Stimulated activated CD8-positive, alpha-beta memory T cell treated with anti-CD3 and anti-CD28 coated beads, Interleukin-2, amount 100 ng/mL, for 48 hours (primary cell): ENCODE measurements around the gene MYO5B.

ENCODE experiments used
- DNase-seq, 2 donors: peaks; one replicate each; pipeline ENCODE4 v3.0.0-alpha.2; 2020; ENCODE audit warnings: low read depth in 2 of 2

MYO5B gene

DNA sequence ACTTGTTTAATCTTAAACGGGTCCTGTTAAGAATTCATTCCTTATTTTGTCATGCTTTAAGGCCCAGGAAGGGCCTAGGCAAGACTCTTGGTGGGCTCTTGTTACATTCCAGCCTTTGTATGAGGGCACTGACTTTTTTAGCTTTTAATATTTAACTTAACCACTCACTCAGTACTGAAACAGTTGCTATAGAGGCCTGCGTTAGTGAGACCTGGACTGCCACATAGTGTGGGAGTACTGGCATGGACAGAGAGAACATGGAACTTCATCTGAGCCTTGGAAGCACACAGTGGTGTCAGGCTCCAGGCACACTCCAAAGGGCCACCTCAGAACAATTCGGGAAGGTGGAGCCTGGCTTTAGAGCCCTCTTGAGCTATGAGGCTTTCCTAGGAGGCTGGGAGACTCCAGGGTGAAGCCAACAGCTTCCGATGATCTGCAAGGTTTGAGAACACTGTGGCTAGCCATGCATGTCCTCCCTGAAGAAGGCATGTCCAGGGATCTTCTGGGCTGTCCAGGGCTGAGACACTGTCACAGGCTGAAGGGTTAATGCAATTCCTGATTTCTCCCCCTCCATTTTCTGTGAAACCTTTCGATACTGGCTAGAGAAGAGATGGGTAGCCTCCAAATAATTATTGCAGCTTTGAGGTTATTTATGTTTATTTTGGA is 226.2 kb downstream of the MYO5B start:
- no peak for DNase-seq

- no peak for DNase-seq
These were observed 227.2 kb downstream of the MYO5B start for GRCh38 chr18:49967636-49968313.

DNA sequence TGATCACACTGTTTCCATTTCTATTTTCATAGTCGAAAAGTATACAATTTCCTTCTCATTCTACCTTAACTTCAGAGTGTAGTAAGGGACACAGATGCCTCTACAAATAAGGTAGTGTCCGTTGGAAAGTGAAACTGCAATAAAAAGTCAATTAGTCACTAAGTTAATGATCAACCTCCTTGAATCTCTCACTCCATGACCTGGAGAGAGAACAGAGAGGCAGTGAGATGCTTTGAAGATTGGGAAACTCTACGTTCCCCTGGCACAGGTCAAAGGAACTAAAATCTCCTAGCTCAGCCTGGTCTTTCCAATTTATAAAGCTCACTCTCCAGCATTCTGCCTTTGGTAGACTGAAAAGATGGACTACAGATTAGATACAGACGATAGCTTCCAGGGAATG is 227.8 kb downstream of the MYO5B start:
- no peak for DNase-seq

GRCh38 chr18:49966090-49966489 is 228.9 kb downstream of the MYO5B start:
- no peak for DNase-seq

GRCh38 chr18:49963217-49963616 is 231.7 kb downstream of the MYO5B start:
- DNase-seq: no peak

DNA sequence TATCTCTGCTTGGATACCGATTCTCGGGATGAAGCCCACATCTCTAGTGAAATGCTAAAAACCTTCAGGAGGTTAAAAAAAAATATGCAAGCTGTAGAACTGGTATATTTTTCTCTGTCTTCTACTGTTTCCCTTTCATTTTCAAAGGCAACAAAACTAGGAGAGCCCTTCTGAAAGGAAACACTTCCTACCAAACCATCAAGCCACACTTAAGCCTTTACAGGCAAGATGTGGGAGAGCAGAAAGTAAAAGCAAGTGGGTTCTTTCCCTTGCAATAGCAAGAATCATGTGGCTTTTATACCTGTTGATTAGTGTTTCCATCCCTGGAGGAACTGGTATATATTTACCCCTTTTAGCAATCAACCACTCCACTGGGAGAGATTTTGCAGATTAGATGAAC is 233.7 kb downstream of the MYO5B start:
- no peak for DNase-seq

DNA sequence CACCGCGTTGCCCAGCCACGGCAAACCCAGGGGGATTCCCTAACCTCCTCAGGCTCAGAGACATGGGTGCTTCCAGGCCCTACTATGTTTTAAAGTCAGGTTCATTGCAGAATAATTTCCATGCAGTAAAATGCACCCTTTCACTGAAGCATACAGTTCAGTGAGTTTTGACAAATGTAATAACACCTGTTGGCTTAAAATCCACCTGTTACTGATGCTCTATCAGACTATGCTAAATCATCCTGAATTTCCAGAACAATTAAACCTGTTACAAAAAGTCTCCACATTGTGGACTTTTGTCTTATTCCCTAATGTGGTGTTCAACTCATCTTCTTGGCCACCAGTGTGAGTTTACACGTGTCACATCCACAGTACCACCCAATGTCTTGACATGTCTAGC is 234.6 kb downstream of the MYO5B start:
- no peak for DNase-seq

DNA sequence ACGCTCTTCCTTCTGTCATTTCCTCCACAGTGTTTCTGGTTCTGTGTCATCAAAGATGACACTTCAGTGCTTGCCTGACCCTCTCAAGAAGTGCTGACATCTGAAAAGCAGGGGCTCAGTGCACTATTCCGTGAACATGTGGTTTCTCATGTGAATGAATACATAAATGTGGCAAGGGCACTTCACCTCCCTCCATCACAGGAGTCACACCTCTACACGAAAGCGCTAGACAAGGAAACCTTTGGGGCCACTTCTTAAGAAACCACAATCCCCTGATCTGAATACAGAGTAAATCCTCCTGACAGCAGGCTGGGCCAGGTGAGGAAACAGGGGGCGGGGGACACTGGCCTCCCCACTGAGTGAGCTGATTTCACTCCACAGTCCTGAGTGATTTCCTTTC is 235.8 kb downstream of the MYO5B start:
- DNase-seq: no peak

GRCh38 chr18:49955263-49955662 is 239.7 kb downstream of the MYO5B start:
- DNase-seq: no peak

- DNase-seq: no peak
These were observed 241.6 kb downstream of the MYO5B start for GRCh38 chr18:49953391-49953790.

- no peak for DNase-seq
These were observed 245.0 kb downstream of the MYO5B start for GRCh38 chr18:49949951-49950395.

GRCh38 chr18:49948975-49949374 is 246.0 kb downstream of the MYO5B start:
- DNase-seq: no peak

DNA sequence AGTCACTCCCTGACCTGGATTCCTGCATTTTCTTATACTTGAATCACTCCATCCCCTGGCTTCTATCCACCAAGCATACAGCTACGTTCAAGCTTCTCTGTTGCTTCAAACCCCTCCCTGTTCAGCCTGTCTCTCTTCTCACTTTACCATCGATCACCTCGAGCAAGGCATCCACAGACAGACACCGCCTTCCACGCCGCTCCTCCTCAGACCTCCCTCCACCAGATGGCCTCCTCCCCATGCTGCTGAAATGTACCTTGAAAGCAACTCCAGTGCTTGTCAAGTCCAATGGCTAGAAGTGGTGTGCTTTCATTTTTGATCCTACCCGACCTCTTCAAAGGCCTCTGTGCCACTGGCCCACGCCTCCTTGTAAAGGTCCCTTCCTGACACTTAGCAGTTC is 250.3 kb downstream of the MYO5B start:
- DNase-seq: no peak

DNA sequence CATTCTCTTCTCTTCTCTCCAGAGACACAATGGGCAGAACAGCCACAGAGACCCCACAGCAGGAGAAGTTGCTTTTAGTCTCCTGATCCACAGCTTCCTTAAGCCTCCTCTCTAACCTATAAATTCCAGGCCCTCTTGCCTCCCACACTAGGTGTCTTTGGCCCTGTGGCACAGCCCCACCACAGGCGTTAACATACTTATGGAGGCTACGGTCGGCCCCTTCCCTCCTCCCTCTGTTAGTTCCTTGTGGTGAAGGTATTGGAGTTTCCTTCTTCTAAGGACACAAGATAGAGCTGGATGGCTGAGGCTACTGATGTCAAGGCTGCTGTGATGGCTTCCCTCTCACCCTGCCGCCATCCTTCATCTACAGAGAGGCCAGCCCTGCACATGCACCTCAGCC is 258.1 kb downstream of the MYO5B start:
- DNase-seq: no peak

GRCh38 chr18:49935215-49935614 is 259.7 kb downstream of the MYO5B start:
- no peak for DNase-seq

DNA sequence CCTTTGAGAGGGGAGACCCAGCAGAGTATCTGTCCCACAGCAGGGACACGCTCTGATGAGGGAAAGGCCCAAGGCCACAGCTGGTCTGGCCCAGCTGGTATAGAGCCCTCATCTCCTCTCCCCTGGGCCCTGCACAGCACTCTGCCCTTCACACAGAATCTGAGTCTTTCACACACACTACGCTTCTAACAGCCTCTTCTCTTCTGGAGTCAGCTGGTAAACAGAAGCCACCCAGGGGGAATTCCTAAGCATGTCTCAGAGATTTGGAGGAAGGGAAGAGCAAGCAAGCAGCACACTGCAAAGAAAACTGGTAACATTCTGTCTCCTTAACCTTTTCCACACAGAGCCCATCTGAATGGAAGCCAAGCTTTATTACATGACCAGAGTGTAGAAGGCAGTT is 260.5 kb downstream of the MYO5B start:
- no peak for DNase-seq

GRCh38 chr18:49933530-49934128 is 261.3 kb downstream of the MYO5B start:
- no peak for DNase-seq

DNA sequence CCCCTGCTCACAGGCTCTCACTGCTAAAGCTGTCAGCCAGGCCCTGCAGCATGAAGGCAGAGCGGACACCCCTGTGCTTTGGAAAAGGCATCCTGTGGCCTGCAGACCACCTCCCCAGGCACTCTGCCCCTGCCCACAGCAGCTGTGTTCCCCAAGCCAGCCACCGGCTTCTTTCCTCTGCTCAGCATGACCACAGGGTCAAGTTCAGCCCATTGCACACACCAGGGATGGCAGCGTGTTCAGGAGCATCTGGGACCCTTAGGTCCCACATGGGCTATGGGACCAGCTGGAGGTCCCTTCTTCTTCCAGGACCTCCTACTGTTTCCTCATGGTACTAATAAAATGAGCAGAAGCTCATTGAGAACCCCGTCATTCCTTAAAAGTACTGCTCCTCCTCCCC is 263.2 kb downstream of the MYO5B start:
- no peak for DNase-seq

GRCh38 chr18:49931179-49931578 is 263.8 kb downstream of the MYO5B start:
- DNase-seq: no peak

DNA sequence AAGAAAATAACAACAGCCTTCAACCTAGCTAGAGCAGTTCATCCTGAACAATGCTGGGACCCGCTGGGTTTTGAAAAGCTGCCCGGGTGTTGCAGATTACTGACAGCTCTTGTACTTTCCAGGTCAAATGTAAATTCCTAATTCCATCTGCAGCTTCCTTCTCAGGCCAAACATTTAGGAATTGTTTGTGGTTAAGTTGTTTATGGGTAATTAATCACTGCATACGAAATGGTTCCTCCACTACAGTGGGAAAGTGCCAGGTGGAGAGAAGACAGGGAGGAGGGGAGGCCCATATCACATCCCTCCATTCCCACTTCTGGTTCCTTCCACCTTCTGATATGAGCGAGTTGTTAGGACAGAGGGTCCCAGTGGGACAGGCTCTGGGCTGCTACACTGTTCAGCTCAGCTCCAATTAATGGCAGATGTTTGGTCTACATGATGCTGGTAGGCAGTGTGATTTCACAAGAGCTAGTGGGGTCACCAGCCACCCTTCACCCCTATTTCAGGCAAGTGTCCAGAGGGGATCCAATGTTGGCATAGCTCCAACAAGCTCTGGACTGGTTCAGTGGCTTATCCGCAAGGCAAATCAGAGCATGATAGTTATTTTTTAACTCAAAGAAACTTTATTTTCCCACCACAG is 268.7 kb downstream of the MYO5B start:
- no peak for DNase-seq

- DNase-seq: no peak
These were observed 270.5 kb downstream of the MYO5B start for GRCh38 chr18:49924293-49924983.

DNA sequence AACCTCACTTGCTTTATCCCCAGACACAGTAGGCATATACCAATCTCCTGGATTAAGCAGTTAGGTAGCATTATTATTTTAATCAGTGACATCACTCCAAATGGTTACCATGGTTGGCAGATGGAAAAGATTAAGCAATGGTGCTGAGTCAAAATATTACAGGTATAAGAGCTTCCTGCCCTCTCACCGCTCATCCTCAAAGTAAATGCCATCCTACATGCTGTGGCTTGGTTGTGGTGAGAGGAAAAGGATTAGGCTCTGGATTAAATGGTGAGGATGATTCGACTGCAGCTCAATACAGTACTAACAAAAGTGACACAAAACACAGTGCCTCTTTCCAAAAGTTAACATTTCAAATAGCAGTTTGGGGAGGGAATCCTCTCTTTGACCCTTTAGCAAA is 272.7 kb downstream of the MYO5B start:
- no peak for DNase-seq
